Measurements from ENCODE around the gene TNNT3. TPM values are rescaled to one million over a fixed set of nuclear protein-coding genes. Genes with fewer than 3 reads are reported as not detected.

The TNNT3 gene
- total and polyA plus RNA-seq, 8 donors: 0.24 to 6.6 (median 1.1) TPM

DNA sequence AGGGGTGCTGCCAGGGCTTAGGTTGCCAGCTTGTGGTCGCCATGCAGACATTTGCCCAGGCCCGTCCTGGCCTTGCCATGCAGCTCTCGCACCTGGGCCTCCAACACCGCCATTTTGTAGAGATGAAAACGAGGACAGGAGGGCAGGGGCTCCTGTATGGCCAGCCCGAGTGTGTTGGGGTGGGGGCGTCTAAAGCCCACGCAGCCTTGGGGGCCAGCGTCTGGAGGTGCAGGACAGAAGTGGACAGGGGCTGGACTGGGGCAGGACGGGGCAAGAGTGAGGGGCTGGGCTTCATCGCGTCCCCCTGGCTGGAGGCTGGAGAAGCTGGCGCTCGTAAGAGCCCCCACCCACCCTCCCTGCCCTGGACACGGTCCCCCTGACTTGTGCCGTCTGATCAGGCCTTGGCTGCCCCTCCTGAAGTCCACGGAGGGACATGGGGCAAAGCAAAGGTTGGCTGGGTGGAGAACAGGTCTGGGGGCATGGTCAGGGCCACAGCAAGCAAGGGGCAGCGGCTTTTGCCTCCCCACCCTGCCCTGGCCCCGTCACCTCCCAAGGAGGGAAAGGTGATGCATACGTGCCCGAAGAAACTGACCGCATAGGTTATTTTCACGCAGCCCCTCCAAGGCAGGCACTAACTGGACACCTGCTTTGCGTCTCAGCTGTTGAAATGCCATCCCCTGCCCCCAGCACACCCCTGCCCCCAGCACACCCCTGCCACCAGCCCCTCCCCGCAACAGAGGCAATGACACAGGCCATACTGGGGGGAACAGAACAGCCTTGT is 815 bp downstream of the TNNT3 start:
- no peak for TF ChIP-seq CTCF (IDR thresholded peaks at IDR 0.05)
- Histone ChIP-seq H3K36me3 (no peaks in the 10 kb centered on the region), H3K4me1 (no peaks in the 10 kb centered on the region), H3K4me3 (no peak overlapping the region), H3K27ac (no peak overlapping the region), H3K27me3 (no peaks in the 10 kb centered on the region), H3K9me3 (no peaks in the 10 kb centered on the region)
- peak in 2 of 6 donors; percentile 54 to 63 for DNase-seq
- intact Hi-C loops (cut with DNase I): loop anchor here in 1 of 3 donors (10.0 kb wide), 2 partner anchors 224 to 226 kb away; partner anchors contain the start of gene KRTAP5-6
- ATAC-seq: no peak
- 78 to 87% methylated on average over 22 to 25 of the region's 25 CpGs for WGBS, 2 donors
- FAIRE-seq: no peak

DNA sequence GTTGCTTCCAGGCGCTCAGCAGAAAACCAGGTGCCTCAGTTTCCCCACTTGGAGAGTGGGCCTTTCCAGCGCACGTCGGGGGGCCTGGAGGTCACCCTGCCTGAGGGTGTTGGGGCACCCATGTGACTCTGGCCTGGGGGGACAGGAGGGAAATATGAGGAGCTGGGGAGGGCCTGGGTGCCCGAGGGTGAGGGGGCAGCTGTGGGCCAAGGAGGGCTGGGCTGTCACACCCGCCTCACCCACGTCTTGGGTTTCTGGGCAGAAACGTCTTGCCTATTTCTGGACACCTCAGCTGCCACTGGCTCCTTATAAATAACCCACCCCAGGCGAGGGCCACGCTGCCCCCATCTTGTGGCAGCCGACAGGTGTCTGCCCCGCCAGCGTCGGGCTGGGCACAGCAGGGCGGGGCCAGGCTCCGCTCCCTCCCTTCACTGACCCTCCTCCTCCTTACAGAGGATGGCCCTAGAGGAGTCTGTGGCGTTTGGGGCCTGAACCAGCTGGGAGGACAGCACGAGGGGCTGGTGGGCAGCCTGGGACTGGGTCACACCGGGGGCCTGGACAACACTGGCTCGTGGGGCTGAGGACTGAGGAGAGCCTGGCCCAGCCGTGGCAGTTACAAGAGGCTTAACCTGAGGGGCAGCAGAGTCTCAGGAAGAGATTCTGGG is 1.5 kb downstream of the TNNT3 start:
- ATAC-seq (no peak), FAIRE-seq (no peak), DNase-seq (peak in 1 of 6 donors; percentile 20)
- Histone ChIP-seq H3K36me3 (no peaks in the 10 kb centered on the region), H3K9me3 (no peaks in the 10 kb centered on the region), H3K4me1 (no peaks in the 10 kb centered on the region), H3K27ac (no peak overlapping the region), H3K27me3 (no peaks in the 10 kb centered on the region), H3K4me3 (no peak overlapping the region)
- 65 to 74% methylated on average over 21 of the region's 21 CpGs for WGBS, 2 donors
- no peak for TF ChIP-seq CTCF (IDR thresholded peaks at IDR 0.05)
- intact Hi-C loops (cut with DNase I): loop anchor here in 1 of 3 donors (10.0 kb wide), 2 partner anchors 224 to 226 kb away; partner anchors contain the start of gene KRTAP5-6

- DNase-seq (peak in 3 of 6 donors; percentile 43 to 58 (median 58)), ATAC-seq (peak in 2 of 4 donors; percentile 7 to 32), FAIRE-seq (no peak)
- Histone ChIP-seq H3K27ac (no peak overlapping the region), H3K9me3 (no peaks in the 10 kb centered on the region), H3K4me3 (no peak overlapping the region), H3K4me1 (no peaks in the 10 kb centered on the region), H3K27me3 (no peaks in the 10 kb centered on the region), H3K36me3 (no peaks in the 10 kb centered on the region)
- intact Hi-C loops (cut with DNase I): loop anchor here in 1 of 3 donors (10.0 kb wide), 2 partner anchors 223 to 227 kb away; partner anchors contain the start of gene KRTAP5-6
- TF ChIP-seq CTCF (IDR thresholded peaks at IDR 0.05): no peak
- WGBS, 2 donors: 51 to 72% methylated on average over 18 of the region's 18 CpGs
Measured at GRCh38 chr11:1921574-1922141, 2.2 kb downstream of the TNNT3 start.

DNA sequence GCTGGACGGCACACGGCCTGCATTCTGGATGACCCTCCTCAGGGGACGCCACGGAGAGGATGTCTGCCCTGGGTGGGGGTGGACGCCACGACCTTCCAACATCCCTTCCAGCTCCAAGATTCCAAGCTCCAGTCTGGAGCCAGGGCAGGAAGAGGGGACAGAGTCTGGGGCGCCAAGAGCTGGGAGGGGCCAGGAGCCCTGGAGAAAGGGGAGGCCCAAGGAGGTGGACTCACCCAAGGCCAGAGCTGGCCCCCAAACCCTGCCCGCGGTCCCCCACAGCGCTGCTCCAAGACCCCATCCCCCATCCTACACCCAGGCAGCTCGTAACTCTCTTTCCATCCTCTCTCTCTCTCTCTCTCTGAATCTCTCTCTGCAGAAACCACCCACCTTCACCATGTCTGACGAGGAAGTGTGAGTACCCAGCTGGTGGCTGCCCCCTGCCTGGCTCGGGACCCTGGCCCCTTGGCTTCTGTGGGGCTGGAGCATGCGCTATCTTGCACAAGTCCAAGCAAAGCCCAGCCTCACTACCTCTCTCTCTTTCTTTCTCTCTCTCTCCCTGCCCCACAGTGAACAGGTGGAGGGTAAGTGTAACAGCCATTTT is 3.1 kb downstream of the TNNT3 start:
- FAIRE-seq: no peak
- Histone ChIP-seq H3K27me3 (no peaks in the 10 kb centered on the region), H3K4me1 (no peaks in the 10 kb centered on the region), H3K9me3 (no peaks in the 10 kb centered on the region), H3K27ac (no peak overlapping the region), H3K36me3 (no peaks in the 10 kb centered on the region), H3K4me3 (no peak overlapping the region)
- WGBS, 2 donors: 60 to 71% methylated on average over 12 to 14 of the region's 14 CpGs
- TF ChIP-seq CTCF (IDR thresholded peaks at IDR 0.05): no peak
- intact Hi-C loops (cut with DNase I): loop anchor here in 1 of 3 donors (10.0 kb wide), 2 partner anchors 222 to 228 kb away; partner anchors contain the start of gene KRTAP5-6
- peak in 2 of 6 donors; percentile 27 to 44 for DNase-seq
- no peak for ATAC-seq

All from pancreas (tissue), 10 donors.